HEK293 (cell line): ENCODE measurements around the gene PEX7.

ENCODE experiments used
- BCL11A ChIP-seq: fragments of 450-650 bp; formaldehyde crosslinking; IDR thresholded peaks from 2 replicates; pipeline ENCODE4 v1.5.1; 2016; ENCODE audit warnings: low read depth, missing biosample characterization, missing genetic modification characterization
- KLF9 ChIP-seq: fragments of 450-650 bp; formaldehyde crosslinking; IDR thresholded peaks from 2 replicates; pipeline ENCODE4 v1.5.1; 2016; ENCODE audit warnings: missing biosample characterization, missing genetic modification characterization, low read depth
- PATZ1 ChIP-seq: fragments of 450-650 bp; formaldehyde crosslinking; IDR thresholded peaks from 2 replicates; pipeline ENCODE4 v1.5.1; 2016; ENCODE audit warnings: missing biosample characterization, missing genetic modification characterization
- PRDM4 ChIP-seq: fragments of 450-650 bp; formaldehyde crosslinking; IDR thresholded peaks from 2 replicates; pipeline ENCODE4 v1.5.1; 2017; ENCODE audit warnings: missing biosample characterization, missing genetic modification characterization
- SP7 ChIP-seq: fragments of 450-650 bp; formaldehyde crosslinking; IDR thresholded peaks from 2 replicates; pipeline ENCODE4 v1.5.1; 2016; ENCODE audit warnings: missing biosample characterization, missing genetic modification characterization
- ZFHX2 ChIP-seq: fragments of 450-650 bp; formaldehyde crosslinking; conservative IDR thresholded peaks from 2 replicates; pipeline ENCODE4 v1.5.1; 2016; ENCODE audit warnings: missing biosample characterization, missing genetic modification characterization
- ZFP41 ChIP-seq: fragments of 450-650 bp; formaldehyde crosslinking; IDR thresholded peaks from 2 replicates; pipeline ENCODE4 v1.5.1; 2016; ENCODE audit warnings: missing biosample characterization, missing genetic modification characterization, borderline replicate concordance
- ZIC2 ChIP-seq: fragments of 450-650 bp; formaldehyde crosslinking; IDR thresholded peaks from 2 replicates; pipeline ENCODE4 v1.5.1; 2016; ENCODE audit warnings: missing biosample characterization, missing genetic modification characterization
- ZNF138 ChIP-seq: fragments of 450-650 bp; formaldehyde crosslinking; IDR thresholded peaks from 2 replicates; pipeline ENCODE4 v1.5.1; 2016; ENCODE audit warnings: missing biosample characterization, missing genetic modification characterization, borderline replicate concordance
- ZNF148 ChIP-seq: fragments of 450-650 bp; formaldehyde crosslinking; IDR thresholded peaks from 2 replicates; pipeline ENCODE4 v1.5.0; 2017; ENCODE audit warnings: missing biosample characterization, missing genetic modification characterization, borderline replicate concordance
- ZNF174 ChIP-seq: fragments of 450-650 bp; formaldehyde crosslinking; IDR thresholded peaks from 2 replicates; pipeline ENCODE4 v1.5.0; 2017; ENCODE audit warnings: missing biosample characterization, mild to moderate bottlenecking, missing genetic modification characterization
- ZNF175 ChIP-seq: fragments of 450-650 bp; formaldehyde crosslinking; IDR thresholded peaks from 2 replicates; pipeline ENCODE4 v1.5.1; 2016; ENCODE audit warnings: missing biosample characterization, missing genetic modification characterization
- ZNF2 ChIP-seq: fragments of 450-650 bp; formaldehyde crosslinking; IDR thresholded peaks from 2 replicates; pipeline ENCODE4 v1.5.1; 2016; ENCODE audit warnings: missing biosample characterization, missing genetic modification characterization
- ZNF202 ChIP-seq: fragments of 450-650 bp; formaldehyde crosslinking; IDR thresholded peaks from 2 replicates; pipeline ENCODE4 v1.5.1; 2016; ENCODE audit warnings: missing biosample characterization, missing genetic modification characterization, borderline replicate concordance
- ZNF211 ChIP-seq: fragments of 450-650 bp; formaldehyde crosslinking; IDR thresholded peaks from 2 replicates; pipeline ENCODE4 v1.5.1; 2016; ENCODE audit warnings: low read depth, missing biosample characterization, missing genetic modification characterization
- ZNF302 ChIP-seq: fragments of 450-650 bp; formaldehyde crosslinking; IDR thresholded peaks from 2 replicates; pipeline ENCODE4 v1.5.1; 2016; ENCODE audit warnings: missing biosample characterization, missing genetic modification characterization, low read depth
- ZNF311 ChIP-seq: fragments of 450-650 bp; formaldehyde crosslinking; IDR thresholded peaks from 2 replicates; pipeline ENCODE4 v1.5.1; 2017; ENCODE audit warnings: missing biosample characterization, missing genetic modification characterization, borderline replicate concordance
- ZNF324 ChIP-seq: fragments of 450-650 bp; formaldehyde crosslinking; IDR thresholded peaks from 2 replicates; pipeline ENCODE4 v1.5.1; 2016; ENCODE audit warnings: missing biosample characterization, missing genetic modification characterization
- ZNF341 ChIP-seq: fragments of 450-650 bp; formaldehyde crosslinking; IDR thresholded peaks from 2 replicates; pipeline ENCODE4; 2016; ENCODE audit warnings: low read depth, missing biosample characterization, missing genetic modification characterization
- ZNF433 ChIP-seq: fragments of 450-650 bp; formaldehyde crosslinking; IDR thresholded peaks from 2 replicates; pipeline ENCODE4 v1.5.1; 2016; ENCODE audit warnings: missing biosample characterization, missing genetic modification characterization, low read depth
- ZNF48 ChIP-seq: fragments of 450-650 bp; formaldehyde crosslinking; IDR thresholded peaks from 2 replicates; pipeline ENCODE4 v1.5.1; 2016; ENCODE audit warnings: missing biosample characterization, missing genetic modification characterization
- ZNF488 ChIP-seq: fragments of 450-650 bp; formaldehyde crosslinking; IDR thresholded peaks from 2 replicates; pipeline ENCODE4 v1.5.1; 2016; ENCODE audit warnings: missing biosample characterization, missing genetic modification characterization
- ZNF548 ChIP-seq: fragments of 450-650 bp; formaldehyde crosslinking; IDR thresholded peaks from 2 replicates; pipeline ENCODE4 v1.5.1; 2016; ENCODE audit warnings: missing biosample characterization, missing genetic modification characterization
- ZNF549 ChIP-seq: fragments of 450-650 bp; IDR thresholded peaks from 2 replicates; pipeline ENCODE4 v1.5.1; 2018; ENCODE audit warnings: missing biosample characterization, missing genetic modification characterization, mild to moderate bottlenecking, inconsistent platforms, moderate library complexity
- ZNF585B ChIP-seq: fragments of 450-650 bp; formaldehyde crosslinking; IDR thresholded peaks from 2 replicates; pipeline ENCODE4 v1.5.1; 2016; ENCODE audit warnings: missing biosample characterization, missing genetic modification characterization
- ZNF692 ChIP-seq: fragments of 450-650 bp; formaldehyde crosslinking; IDR thresholded peaks from 2 replicates; pipeline ENCODE4 v1.5.1; 2016; ENCODE audit warnings: missing biosample characterization, missing genetic modification characterization
- ZNF776 ChIP-seq: fragments of 450-650 bp; formaldehyde crosslinking; IDR thresholded peaks from 2 replicates; pipeline ENCODE4 v1.5.0; 2017; ENCODE audit warnings: missing biosample characterization, missing genetic modification characterization, borderline replicate concordance
- ZSCAN30 ChIP-seq: fragments of 450-650 bp; IDR thresholded peaks from 2 replicates; pipeline ENCODE4 v1.5.1; 2018; ENCODE audit warnings: missing biosample characterization, mild to moderate bottlenecking, missing genetic modification characterization, moderate library complexity
- ZXDB ChIP-seq: fragments of 450-650 bp; formaldehyde crosslinking; IDR thresholded peaks from 2 replicates; pipeline ENCODE4 v1.5.1; 2016; ENCODE audit warnings: missing biosample characterization, missing genetic modification characterization

Gene PEX7

GRCh38 chr6:136791296-136792094, 30.9 kb upstream of the PEX7 start (continued):
- TF ChIP-seq ZNF433 (no peak), ZIC2 (tag by site-specific recombination) (peak; percentile 26), ZNF341 (tag by site-specific recombination) (no peak), ZNF174 (tag by site-specific recombination) (no peak), BCL11A (no peak), ZNF302 (no peak), SP7 (tag by site-specific recombination) (no peak; the same call in 1 of the 2 replicates), ZNF585B (tag by site-specific recombination) (no peak), ZNF548 (no peak), ZNF175 (tag by site-specific recombination) (no peak), ZNF549 (no peak), KLF9 (tag by site-specific recombination) (peak; percentile 29), ZSCAN30 (peak; percentile 48; the same call in 1 of the 2 replicates), ZFP41 (tag by site-specific recombination) (no peak), ZNF488 (no peak), PATZ1 (peak; percentile 75), ZNF138 (tag by site-specific recombination) (no peak), ZNF202 (tag by site-specific recombination) (no peak), ZFHX2 (tag by site-specific recombination) (peak; percentile 38; the same call in 1 of the 2 replicates), PRDM4 (tag by site-specific recombination) (peak; percentile 16; the same call in 1 of the 2 replicates), ZNF148 (tag by site-specific recombination) (no peak), ZNF776 (tag by site-specific recombination) (no peak), ZNF211 (tag by site-specific recombination) (no peak), ZNF692 (peak; percentile 47; the same call in 1 of the 2 replicates), ZNF311 (tag by site-specific recombination) (no peak), ZNF48 (no peak), ZNF324 (tag by site-specific recombination) (0 out of 2 replicates have a peak, but pooled peaks have one; percentile 13), ZXDB (peak; percentile 58; the same call in 1 of the 2 replicates), ZNF2 (tag by site-specific recombination) (peak; percentile 75)
